Left ventricle myocardium inferior (tissue), 1 donor: Measurements from ENCODE around the gene BMP6. TPM values are rescaled to one million over a fixed set of nuclear protein-coding genes. Genes with fewer than 3 reads are reported as not detected.

ENCODE experiments used
- DNase-seq: peaks from one replicate; pipeline ENCODE4 v3.0.0-alpha.2; 2020
- H3K27ac ChIP-seq: fragments of 200-600 bp; replicated peaks from 2 replicates; pipeline ENCODE4 v1.8.0; 2021
- H3K27me3 ChIP-seq: fragments of 200-600 bp; 2 replicates; pipeline ENCODE4 v1.8.0; 2021; ENCODE audit warnings: low read depth
- H3K36me3 ChIP-seq: fragments of 200-600 bp; 2 replicates; pipeline ENCODE4 v1.8.0; 2021
- H3K4me1 ChIP-seq: fragments of 200-600 bp; 2 replicates; pipeline ENCODE4 v1.8.0; 2021
- H3K4me3 ChIP-seq: fragments of 200-600 bp; 2 replicates; pipeline ENCODE4 v1.8.0; 2021; ENCODE audit warnings: mild to moderate bottlenecking, moderate library complexity
- H3K9me3 ChIP-seq: fragments of 200-600 bp; replicated peaks from 2 replicates; pipeline ENCODE4 v1.8.0; 2021
- CTCF ChIP-seq: fragments of 200-600 bp; IDR thresholded peaks from 2 replicates; pipeline ENCODE4 v1.8.0; 2021; ENCODE audit warnings: antibody characterized with exemption, mild to moderate bottlenecking, borderline replicate concordance
- intact Hi-C: fragments of 100-400 bp; cut with micrococcal nuclease; formaldehyde crosslinking; loops from one replicate; pipeline ENCODE4 v1.11.0; 2022
- total RNA-seq: library from RNA; stranded (reverse); fragmentation: NEBNext Ultra II Directional; extraction: Animal tissue kit (Norgen Biotek cat#: 25700); gene quantifications from one replicate; pipeline ENCODE4 v1.2.1, GENCODE V29; 2021
- donor health status: DM: no; HTN: yes; CAD: no; lungs with severe emphysema.

BMP6 gene
- total RNA-seq, 1 donor from 2014 or later = 5.2 TPM

- H3K4me1 ChIP-seq = no peaks in the 10 kb centered on the region
- H3K36me3 ChIP-seq = no peaks in the 10 kb centered on the region
- no peak for DNase-seq
- H3K27me3 ChIP-seq = peaks cover 45% of the 10 kb centered on the region
- intact Hi-C loops = no loop called here
- no peak overlapping the region for H3K27ac ChIP-seq
- no peak for TF ChIP-seq CTCF
- H3K4me3 ChIP-seq = no peak overlapping the region
- no peaks in the 10 kb centered on the region for H3K9me3 ChIP-seq
These were observed 21.1 kb downstream of the BMP6 start for GRCh38 chr6:7747016-7747415.

GRCh38 chr6:7747433-7747832 lies 21.5 kb downstream of the BMP6 start:
- Histone ChIP-seq H3K27ac (no peak overlapping the region), H3K4me1 (no peaks in the 10 kb centered on the region), H3K36me3 (no peaks in the 10 kb centered on the region), H3K27me3 (peaks cover 42% of the 10 kb centered on the region), H3K4me3 (no peak overlapping the region), H3K9me3 (no peaks in the 10 kb centered on the region)
- DNase-seq = no peak
- no peak for TF ChIP-seq CTCF
- intact Hi-C loops = no loop called here

- no peak for DNase-seq
- H3K9me3 ChIP-seq = no peaks in the 10 kb centered on the region
- H3K4me1 ChIP-seq = no peaks in the 10 kb centered on the region
- H3K4me3 ChIP-seq = no peak overlapping the region
- peaks cover 37% of the 10 kb centered on the region for H3K27me3 ChIP-seq
- TF ChIP-seq CTCF = no peak
- no peak overlapping the region for H3K27ac ChIP-seq
- intact Hi-C loops = no loop called here
- H3K36me3 ChIP-seq = no peaks in the 10 kb centered on the region
These were observed 22.1 kb downstream of the BMP6 start for GRCh38 chr6:7747901-7748504.

- no peak for DNase-seq
- no peak overlapping the region for H3K4me3 ChIP-seq
- intact Hi-C loops = no loop called here
- no peaks in the 10 kb centered on the region for H3K4me1 ChIP-seq
- H3K9me3 ChIP-seq = no peaks in the 10 kb centered on the region
- H3K36me3 ChIP-seq = no peaks in the 10 kb centered on the region
- H3K27me3 ChIP-seq = peaks cover 31% of the 10 kb centered on the region
- H3K27ac ChIP-seq = no peak overlapping the region
- no peak for TF ChIP-seq CTCF
These were observed 23.6 kb downstream of the BMP6 start for GRCh38 chr6:7749478-7749877.

GRCh38 chr6:7750197-7750596 lies 24.3 kb downstream of the BMP6 start:
- no peaks in the 10 kb centered on the region for H3K9me3 ChIP-seq
- intact Hi-C loops = no loop called here
- no peak for DNase-seq
- no peak overlapping the region for H3K27ac ChIP-seq
- no peaks in the 10 kb centered on the region for H3K36me3 ChIP-seq
- no peak overlapping the region for H3K4me3 ChIP-seq
- no peaks in the 10 kb centered on the region for H3K4me1 ChIP-seq
- H3K27me3 ChIP-seq = peaks cover 30% of the 10 kb centered on the region
- TF ChIP-seq CTCF = no peak

- intact Hi-C loops = no loop called here
- TF ChIP-seq CTCF = no peak
- H3K27me3 ChIP-seq = peaks cover 24% of the 10 kb centered on the region
- no peak overlapping the region for H3K4me3 ChIP-seq
- H3K36me3 ChIP-seq = no peaks in the 10 kb centered on the region
- H3K9me3 ChIP-seq = peaks cover 12% of the 10 kb centered on the region
- H3K4me1 ChIP-seq = no peaks in the 10 kb centered on the region
- H3K27ac ChIP-seq = no peak overlapping the region
- DNase-seq = no peak
These were observed 32.6 kb downstream of the BMP6 start for GRCh38 chr6:7758456-7758855.
